Hepatic stellate cell (primary cell): ENCODE measurements around the gene PTP4A2.
"Not testable (repeated sequence)": the region's sequence is repeated elsewhere in the genome, so short reads cannot be mapped to it uniquely, and the experiment has no call there.

Source experiments
- DNase-seq: peaks from one replicate; pipeline ENCODE4 v3.0.0; 2011; ENCODE audit warnings: low spot score

Gene PTP4A2

DNA sequence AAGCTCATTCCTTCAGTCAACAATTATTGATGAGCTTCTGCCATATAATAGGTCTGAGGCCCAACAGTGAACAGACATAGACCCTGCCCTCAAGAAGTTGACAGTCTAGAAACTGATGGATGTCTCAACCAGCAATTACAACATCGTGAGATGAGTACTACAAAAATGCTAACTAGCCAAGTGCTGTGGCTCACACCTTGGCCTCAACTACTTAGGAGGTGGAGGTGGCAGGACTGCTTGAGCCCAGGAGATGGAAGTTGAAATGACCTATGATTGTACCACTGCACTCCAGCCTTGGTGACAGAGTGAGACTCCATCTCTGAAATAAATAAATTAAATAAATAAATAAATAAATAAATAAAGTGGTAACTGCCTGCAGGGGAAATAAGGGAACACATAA is 11.7 kb upstream of the PTP4A2 start:
- DNase-seq: no peak

DNA sequence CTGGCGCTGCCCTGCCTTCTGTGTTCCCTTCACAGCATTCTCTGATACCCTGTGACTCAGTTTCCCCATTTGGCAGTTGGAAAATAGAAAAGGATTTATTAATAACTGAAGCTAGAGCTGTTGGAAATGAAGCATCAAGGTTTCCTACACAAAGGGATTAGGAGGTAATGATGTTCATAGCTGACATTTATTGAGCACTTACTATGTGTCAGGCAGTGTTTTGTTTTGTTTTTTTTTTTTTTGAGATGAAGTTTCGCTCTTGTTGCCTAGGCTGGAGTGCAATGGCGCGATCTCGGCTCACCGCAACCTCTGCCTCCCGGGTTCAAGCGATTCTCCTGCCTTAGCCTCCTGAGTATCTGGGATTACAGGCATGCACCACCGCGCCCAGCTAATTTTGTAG is 7.5 kb upstream of the PTP4A2 start:
- DNase-seq: not testable (repeated sequence)

DNA sequence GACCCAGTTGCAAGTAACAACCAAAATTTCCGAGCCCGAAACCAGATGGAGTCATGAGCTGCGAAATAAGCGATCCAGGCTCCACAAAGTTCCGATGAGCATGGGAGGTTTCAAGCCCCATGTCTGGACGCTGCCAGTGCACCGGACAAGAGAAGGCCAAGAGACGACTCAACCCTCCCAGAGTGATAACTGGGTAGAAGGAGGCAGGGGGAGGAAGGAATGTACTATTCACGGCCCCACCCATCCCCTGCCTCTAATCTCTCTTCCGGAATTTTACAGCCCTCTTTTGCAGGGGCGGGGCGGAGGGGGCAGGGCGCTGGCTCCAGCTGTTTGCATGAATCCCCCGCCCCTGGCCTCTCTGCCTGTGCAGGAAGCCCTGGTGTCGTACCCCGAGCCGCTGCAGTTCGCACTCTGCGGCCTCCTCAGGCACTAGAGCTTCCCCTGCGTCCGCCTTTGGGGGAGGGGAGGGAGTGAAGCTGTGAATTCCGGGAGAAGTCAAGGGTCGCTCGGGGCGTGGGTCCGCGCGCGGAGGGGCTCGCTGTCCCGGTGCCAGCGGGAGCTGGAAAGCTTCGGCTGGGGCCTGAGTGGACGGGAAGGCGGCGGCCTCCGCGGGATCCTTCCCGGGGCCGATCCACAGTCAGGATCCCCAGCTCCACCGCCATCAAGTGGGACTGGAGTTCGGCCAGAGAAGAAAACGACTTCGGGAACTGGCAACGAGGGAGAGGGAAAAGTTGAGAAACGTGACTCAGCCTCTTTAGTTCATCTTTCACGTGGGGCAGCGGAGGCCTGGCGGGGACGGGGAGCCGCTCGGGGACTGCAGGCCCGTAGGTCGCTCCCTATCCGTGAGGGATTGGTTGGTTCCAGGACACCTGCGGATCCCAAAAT is 6.3 kb upstream of the PTP4A2 start:
- peak; percentile 82 for DNase-seq

DNA sequence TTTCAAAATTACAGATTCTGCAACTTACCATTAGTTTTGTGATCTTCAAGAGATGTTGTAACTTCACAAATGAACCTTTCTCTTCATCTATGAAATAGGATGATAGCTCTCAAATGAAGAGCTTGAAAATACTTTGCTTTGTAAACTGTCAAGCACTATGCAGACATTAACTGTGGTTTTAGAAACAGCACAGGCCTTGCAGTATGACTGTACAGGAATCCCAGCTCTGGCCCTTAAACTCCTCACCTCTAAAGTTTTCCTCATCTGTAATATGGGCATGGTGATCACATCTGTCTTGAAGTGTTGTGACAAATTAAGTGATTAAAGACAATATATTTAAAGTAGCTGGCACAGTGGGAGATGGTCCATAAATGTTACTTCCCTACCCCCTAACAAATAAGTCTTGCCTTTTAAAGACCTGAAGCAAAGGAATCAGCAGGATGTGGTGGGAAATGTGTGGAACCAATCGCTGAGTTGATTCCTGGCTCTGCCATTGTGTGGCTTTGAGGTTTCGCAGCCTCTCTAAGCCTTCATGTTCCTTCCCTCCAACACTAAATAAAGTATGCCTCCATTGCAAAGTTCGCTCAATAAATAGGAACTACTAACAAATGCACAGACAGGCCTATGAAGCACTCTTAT is 5.5 kb upstream of the PTP4A2 start:
- DNase-seq: no peak

DNA sequence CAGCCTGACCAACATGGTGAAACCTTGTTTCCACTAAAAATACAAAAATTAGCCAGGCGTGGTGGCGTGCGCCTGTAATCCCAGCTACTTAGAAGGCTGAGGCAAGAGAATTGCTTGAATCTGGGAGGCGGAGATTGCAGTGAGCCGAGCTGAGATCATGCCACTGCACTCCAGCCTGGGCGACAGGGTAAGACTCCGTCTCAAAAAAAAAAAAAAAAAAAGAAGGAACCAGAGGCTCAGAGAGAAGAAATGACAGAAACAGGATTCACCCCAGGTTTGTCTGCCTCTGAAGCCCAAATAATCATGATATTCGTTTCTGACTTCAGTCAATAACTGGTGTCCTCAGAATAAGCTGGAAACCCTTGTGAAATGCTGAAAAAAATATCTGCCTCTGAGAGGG is 3.9 kb upstream of the PTP4A2 start:
- not testable (repeated sequence) for DNase-seq

DNA sequence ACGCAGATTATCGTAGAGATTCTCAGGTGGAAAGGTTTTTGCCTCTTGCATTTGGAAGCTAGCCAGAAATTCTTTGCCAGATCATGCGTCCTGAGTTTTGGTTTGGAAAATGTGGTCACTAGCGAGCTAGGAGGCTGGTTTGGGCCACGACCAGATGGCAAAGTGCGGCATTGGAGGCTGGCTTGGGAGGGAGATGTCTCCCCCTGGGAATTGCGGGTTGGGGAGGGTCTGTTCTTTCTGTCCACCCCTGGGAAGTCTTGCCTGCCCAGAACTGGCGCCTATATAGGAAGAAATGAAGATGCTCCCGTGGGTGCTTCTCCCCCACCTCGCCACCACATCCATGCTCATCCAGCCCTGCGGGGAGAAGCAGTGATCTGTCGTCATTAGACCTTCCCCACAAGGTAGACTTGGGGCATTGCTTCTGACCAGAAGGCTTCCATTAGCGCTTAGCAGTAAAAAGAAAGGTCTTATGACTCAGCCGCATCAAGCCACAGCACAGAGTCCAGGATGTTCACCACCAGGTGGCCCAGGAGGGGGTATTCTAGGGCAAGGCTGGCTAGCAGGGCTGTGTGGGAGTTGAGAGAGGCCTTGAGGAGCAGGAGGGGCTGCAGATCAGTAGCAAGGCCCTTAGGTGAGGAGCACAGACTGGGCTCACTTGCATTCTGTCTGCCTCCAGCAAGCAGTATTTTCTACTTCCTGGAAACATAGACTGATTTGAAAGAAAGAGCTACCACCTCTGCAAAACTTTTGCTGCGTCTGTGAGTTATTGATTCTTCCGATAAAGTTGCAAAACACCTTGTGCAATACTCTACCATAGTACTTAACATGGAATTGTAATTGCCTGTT is 1.5 kb upstream of the PTP4A2 start:
- peak; percentile 49 for DNase-seq

DNA sequence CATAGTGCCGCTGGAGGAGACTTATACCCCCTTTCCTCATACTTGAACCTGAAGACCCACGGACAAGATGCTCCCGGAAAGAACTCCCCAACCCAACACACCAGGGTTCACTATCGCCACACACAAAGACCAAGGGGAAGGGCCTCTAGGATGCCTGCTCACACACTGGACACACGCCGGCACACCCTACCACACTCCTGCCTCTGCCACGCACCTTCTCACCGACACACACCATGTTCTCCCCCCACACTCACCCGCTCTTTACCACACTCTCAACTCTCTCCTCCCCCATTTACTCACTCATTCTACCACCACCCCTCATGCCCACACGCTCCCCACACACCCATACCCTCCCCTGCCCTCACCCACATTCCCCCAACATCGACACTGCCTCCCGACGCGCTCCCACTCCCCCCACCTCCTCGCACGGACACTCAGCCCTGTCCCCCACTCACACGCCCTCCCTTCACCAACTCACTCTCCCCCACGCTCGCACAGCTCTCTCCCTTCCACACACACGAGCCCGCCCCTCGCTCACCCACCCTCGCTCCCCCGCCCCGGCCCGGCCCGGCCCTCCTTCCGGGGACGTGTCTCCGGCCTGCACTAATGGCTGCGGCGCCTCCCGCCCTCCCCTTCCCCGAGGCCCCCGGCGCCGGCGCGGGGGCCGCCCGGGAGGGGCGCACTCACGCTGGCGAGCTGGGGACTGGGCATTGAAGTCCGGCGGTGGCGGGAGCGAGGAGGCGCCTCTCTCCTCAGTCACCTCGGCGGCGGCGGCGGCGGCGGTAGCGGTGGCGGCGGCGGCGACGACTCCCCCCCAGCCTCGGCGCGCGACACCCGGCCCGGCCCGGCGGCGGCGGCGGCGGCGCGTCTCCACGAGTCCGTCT is 626 bp downstream of the PTP4A2 start:
- peak; percentile 80 for DNase-seq

DNA sequence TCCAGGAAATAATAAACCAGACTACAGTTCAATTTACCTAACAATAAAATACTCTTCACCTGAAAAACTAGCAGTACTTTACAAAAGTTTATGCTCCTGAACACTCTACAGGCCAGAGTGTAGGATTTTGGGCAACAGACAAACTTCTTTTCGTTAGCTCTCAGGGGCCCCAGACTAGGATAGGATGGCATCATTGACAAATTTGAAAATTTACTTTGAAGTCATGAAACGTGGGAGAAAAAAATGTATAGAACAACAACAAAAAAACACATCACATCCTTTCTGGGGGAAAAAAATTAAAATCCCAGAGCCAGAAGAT is 1.2 kb downstream of the PTP4A2 start:
- no peak for DNase-seq

DNA sequence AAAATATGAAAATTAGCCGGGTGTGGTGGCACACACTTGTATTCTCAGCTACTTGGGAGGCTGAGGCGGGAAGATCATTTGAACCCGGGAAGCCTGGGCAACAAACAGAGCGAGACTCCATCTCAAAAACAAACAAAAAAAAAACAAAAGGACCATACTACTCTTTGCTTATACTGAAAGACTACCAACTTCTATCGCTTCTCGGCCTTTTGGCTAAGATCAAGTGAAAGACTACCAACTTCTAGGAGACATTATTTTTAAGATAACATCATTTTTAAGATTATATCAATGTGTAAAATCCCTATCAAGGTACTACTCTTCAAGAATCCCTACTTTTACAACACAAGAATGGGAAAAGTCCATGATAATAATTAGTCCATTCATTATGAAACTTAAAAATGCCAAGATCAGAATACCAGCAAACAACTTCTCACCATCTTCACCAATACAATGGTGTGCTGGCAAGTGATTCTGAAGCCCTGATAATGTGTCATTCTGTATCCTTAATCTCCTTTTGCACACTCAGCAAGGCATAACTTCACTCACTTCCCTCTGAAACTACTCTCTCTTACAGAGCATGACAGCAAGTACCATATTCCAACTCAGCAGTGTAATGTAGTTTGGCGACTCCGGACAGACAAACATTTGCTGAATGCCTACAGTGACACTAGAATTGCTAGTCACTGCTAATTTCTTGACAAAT is 1.7 kb downstream of the PTP4A2 start:
- no peak for DNase-seq

DNA sequence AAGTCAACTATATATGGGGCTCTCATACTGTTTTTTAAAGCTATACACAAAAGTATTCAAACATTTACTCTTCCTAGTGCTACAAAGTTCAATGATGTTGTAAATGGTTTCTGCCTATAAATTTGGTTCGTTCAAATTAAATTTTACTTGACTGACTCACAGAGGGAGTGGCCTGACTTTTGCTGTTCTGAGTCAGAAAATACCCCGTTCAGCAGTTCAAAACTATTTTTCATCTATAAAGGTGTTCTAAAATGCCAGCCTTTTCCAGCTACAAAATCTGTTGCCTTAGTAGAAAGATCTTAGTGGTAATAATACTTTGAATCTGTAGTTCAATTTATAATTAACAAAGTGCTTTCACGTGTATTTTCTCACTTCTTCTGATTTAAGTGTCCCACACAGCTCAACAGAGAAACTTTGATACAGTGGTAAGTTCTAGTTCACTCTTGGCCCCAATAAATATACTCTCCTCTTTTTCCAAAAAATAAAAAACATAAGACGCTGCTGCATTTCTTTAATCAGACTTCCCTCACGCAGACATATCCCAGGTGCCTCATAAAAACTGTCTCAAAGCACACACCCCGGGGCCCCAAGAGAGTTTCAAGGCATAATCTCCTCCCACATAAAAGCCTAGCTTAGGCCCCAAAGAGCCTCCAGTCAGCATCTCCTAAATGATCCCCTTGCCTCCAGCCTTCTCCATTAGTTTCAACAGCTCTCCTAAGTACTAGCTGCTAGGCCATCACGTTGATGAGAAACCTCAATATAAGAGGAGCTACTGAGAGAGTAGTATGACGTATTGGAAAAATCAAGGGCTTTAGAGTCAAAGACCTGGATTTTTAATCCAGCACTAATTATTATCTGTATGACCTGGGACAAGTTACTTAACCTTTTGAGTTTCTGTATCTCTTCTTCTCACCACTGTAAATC is 3.2 kb downstream of the PTP4A2 start:
- DNase-seq: peak; percentile 58

DNA sequence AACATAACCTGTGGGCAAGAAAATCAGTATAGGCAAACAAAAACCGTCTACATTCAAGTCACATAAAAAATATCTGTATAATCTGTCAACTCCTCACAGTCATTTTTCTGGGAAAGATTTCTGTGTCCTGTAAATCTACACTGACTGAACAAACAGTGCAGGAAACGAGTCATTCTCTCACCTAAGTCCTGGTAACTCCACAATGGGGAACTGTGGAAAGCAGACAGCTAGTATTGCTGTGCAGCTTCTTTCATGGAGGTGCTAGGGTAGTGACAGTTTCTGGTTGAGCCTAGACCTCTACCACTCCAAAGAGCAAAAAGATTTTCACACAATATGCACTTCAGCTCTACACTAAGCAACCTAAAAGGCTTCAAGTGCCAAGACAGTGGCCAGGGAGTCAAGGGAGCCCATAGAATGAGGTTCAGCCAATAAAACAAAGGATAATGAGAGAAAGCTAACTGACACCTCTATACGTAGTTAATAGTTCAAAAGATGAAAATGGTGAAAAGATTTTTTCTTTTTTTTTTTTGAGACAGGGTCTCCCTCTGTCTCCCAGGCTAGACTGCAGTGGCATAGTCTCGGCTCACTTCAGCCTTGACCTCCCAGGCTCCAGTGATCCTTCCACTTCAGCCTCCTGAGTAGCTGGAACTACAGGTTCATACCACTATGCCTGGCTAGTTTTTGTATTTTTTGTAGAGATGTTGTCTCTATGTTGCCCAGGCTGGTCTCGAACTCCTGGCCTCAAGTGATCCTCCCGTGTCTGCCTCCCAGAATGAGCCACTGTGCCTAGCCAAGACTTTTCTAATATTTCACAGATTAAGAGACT is 5.5 kb downstream of the PTP4A2 start:
- no peak for DNase-seq

DNA sequence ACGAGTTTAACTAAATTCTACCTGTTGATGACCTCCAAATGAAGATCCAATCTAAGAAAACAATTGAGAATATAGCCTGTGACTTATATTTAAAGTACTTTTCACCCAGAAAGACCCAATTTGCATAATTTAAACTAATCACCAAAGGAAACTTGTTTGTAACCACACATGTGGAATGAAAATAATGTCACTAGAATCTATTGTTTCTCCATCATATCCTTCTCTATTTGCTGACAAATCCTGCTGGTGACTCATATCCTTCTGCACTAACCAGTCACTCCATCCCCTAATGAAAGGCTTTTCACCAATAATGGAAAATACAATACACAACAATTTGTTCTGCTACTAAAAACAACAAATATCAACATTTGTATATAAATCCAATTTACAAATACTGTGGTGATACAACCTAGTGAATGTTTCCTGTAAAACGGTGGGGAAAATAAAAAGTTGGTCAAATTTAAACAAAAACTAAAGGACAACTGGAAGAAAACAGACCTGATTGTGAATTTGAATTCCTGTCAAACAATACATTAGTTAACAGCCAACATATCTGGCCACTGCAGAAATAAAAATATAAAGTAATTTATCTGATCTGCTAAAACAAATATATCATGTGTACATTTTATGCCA is 6.5 kb downstream of the PTP4A2 start:
- DNase-seq: no peak

DNA sequence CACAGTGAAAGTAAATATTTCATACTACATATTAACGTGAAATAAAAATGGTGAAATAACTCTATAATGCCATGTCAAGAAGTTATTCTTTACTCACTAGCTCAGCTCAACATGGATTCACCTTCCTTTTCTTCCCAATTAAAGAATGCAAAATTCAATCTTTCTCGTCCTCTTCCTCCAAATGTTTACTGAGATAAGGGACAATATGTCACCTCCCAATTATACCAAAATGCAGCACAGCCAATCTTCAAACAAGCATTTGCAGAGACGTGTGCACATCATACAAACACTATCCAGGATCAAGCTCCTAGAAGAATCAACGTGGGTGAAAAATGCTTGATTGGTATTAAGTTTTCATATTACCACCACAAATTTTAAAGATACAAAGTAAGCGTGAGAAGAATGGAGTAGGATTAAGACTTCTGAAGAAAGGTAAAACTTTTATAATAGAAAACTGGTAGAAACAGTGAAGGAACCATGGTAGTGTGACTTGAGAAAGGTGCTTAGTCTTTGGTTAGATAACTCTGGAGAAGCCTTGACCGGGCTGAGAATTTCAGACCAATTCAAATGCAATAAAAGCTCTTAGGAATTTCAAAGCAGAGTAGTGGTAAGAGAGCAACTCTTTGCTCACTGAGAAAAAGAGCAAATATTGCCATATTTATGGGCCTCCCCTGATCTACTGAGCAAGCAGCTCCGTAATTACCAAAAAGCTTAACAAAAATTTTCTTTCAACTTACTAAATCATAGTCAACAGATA is 7.2 kb downstream of the PTP4A2 start:
- no peak for DNase-seq

DNA sequence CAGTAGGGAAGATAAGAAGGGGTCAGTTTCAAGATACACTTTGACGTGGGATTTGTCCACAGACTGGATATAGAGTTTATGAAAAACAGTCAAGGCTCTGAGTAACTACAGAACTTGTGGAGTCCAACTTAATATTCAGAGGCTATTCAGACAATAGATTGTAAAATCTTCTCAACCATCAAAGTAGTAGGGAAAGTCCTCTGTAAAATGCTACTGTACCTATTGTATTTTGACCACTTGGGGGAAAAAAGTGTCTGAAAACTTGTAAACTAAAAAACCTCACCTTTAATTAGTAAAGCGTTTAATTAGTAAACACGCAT is 10.5 kb downstream of the PTP4A2 start:
- no peak for DNase-seq

DNA sequence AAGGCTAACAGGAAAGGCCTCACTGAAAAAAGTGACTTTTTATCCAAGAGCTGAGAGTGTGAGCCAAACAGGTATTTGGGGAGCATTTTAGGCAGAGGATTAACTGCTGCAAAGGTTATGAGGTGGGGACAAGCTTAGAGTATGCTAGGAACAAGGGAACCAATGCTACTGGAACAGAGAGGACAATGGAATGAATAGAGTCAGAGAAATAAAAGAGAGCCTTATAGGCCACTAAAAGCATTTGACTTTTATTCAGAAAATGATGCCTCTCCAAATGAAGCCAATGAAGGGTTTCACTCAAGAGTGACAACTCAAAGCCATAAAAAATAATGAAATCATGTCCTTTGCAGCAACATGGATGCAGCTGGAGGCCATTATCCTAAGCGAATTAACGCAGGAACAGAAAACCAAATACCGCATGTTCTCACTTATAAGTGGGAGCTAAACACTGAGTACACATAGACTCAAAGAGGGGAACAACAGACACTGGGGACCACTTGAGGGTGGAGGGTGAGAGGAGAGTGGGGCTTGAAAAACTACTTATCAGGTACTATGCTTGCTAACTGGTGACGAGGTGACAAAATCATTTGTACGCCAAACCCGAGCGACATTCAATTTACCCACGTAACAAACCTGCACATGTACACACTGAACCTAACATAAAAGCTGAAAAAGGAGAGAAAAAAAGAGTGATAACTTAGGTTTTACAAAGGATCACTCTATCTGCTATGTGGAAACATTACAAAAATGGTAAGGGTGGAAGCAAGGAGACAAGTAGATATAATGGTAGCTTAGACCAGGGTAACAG is 11.1 kb downstream of the PTP4A2 start:
- no peak for DNase-seq

DNA sequence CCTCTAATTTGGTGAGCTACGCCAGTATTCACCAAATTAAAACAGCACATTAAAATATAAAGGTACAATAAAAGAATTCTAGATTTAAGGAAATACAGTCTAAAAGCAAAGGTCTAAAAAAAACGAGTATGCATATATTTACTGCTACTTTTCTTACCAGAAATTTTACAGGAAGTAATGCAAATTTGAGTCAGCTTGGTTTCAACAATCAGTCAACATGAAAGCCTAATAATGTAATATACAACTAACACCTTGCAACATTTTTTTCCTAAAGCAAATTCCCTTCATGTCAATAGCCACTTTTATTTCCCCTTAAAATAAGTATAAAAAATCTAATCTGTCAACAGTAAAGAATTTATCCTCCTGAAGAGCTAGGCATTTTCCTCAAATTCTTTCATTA is 11.9 kb downstream of the PTP4A2 start:
- no peak for DNase-seq

DNA sequence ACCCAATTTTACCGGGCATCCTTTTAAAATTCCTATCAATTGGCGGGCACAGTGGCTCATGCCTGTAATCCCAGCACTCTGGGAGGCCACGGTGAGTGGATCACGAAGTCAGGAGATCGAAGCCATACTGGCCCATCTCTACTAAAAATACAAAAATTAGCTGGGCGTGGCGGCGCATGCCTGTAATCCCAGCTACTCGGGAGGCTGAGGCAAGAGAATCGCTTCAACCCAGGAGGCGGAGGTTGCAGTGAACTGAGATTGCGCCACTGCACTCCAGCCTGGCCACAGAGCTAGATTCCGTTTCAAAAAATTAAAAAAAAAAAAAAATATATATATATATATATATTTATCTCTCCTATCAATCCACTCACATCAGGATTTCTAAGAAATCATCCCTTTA is 12.3 kb downstream of the PTP4A2 start:
- not testable (repeated sequence) for DNase-seq
